AG20443 (cell line): ENCODE data around the gene TNNT1.
"Not testable (repeated sequence)": the region's sequence is repeated elsewhere in the genome, so short reads cannot be mapped to it uniquely, and the experiment has no call there.

ENCODE experiments used
- DNase-seq: peaks from one replicate; pipeline ENCODE4 v3.0.0; 2012; ENCODE audit warnings: low spot score, mixed read lengths

The TNNT1 gene

GRCh38 chr19:55169136-55169535 is 20.1 kb upstream of the TNNT1 start:
- DNase-seq, result no peak

GRCh38 chr19:55166530-55167268 is 17.7 kb upstream of the TNNT1 start, which contains the start of gene DNAAF3:
Gene DNAAF3, minus strand, starts transcription at chr19:55166613. Its CDS starts 200 bp downstream, at chr19:55166413.
- DNase-seq, result peak; percentile 100

GRCh38 chr19:55165952-55166529 is 17.0 kb upstream of the TNNT1 start:
- DNase-seq, result peak; percentile 67

GRCh38 chr19:55161571-55162322 is 12.7 kb upstream of the TNNT1 start:
- DNase-seq, result no peak

GRCh38 chr19:55160986-55161365 is 12.0 kb upstream of the TNNT1 start:
- DNase-seq, result no peak

GRCh38 chr19:55160128-55160985 is 11.4 kb upstream of the TNNT1 start:
- peak; percentile 96 for DNase-seq

GRCh38 chr19:55158848-55159749 is 10.1 kb upstream of the TNNT1 start:
- DNase-seq, result peak; percentile 64

GRCh38 chr19:55158423-55158822 is 9.4 kb upstream of the TNNT1 start:
- no peak for DNase-seq

- DNase-seq, result no peak
Observed at GRCh38 chr19:55157064-55157908, 8.3 kb upstream of the TNNT1 start, which contains the start of gene TNNI3. Gene TNNI3, minus strand, starts transcription at chr19:55157732. Its CDS starts 143 bp downstream, at chr19:55157589.

- no peak for DNase-seq
Observed at GRCh38 chr19:55156202-55157063, 7.4 kb upstream of the TNNT1 start.

GRCh38 chr19:55155784-55156183 is 6.8 kb upstream of the TNNT1 start:
- DNase-seq, result not testable (repeated sequence)

GRCh38 chr19:55153652-55154264 is 4.8 kb upstream of the TNNT1 start:
- no peak for DNase-seq

- DNase-seq, result no peak
Observed at GRCh38 chr19:55152017-55152416, 3.0 kb upstream of the TNNT1 start.

GRCh38 chr19:55147545-55148251 is 1.3 kb downstream of the TNNT1 start:
- no peak for DNase-seq

- DNase-seq, result no peak
Observed at GRCh38 chr19:55146705-55147273, 2.2 kb downstream of the TNNT1 start.

GRCh38 chr19:55146078-55146704 is 2.8 kb downstream of the TNNT1 start:
- DNase-seq, result peak; percentile 56

- no peak for DNase-seq
Observed at GRCh38 chr19:55145232-55145631, 3.8 kb downstream of the TNNT1 start.
